IMR-90 (cell line): ENCODE results near the gene TSEN34. TPM values are rescaled to one million over a fixed set of nuclear protein-coding genes. Genes with fewer than 3 reads are reported as not detected.

ENCODE experiments used
- ATAC-seq: fragments of 200-7000 bp; cut with Tn5 transposase; 2 replicates; pipeline ENCODE4 v1.9.1; 2020; ENCODE audit warnings: low read depth, mild to moderate bottlenecking, moderate library complexity
- BruUV-seq: library from RNA; stranded (reverse); fragments of 400-500 nt; replicated peaks from 2 replicates; lab custom pipeline; 2021; lab: Mats Ljungman, UMichigan
- CTCF ChIA-PET: fragments of 300-600 bp; formaldehyde crosslinking; extraction: SDS; loops from one replicate; lab custom pipeline; 2021; ENCODE audit warnings: antibody characterized with exemption; lab: Yijun Ruan, JAX
- POLR2A ChIA-PET: fragments of 300-600 bp; sonication (Branson Sonifier 250); formaldehyde crosslinking; loops from one replicate; lab custom pipeline; 2022; ENCODE audit warnings: antibody characterized with exemption; ENCODE audit not compliant: unreplicated experiment; lab: Charles Lee
- DNase-seq: peaks from one replicate; pipeline ENCODE4 v3.0.0; 2013
- H2AFZ ChIP-seq: replicated peaks from 2 replicates; pipeline ENCODE3; 2013; ENCODE audit warnings: low read length, mild to moderate bottlenecking; ENCODE audit not compliant: poor library complexity
- H2AK5ac ChIP-seq: 2 replicates; pipeline ENCODE4 v1.6.1; 2013; ENCODE audit warnings: low read depth, low read length, inconsistent platforms
- H2AK9ac ChIP-seq: replicated peaks from 2 replicates; pipeline ENCODE3; 2013; ENCODE audit warnings: mild to moderate bottlenecking, low read depth, low read length, moderate library complexity; ENCODE audit not compliant: poor library complexity
- H2BK120ac ChIP-seq: 2 replicates; pipeline ENCODE4 v1.6.1; 2013; ENCODE audit warnings: low read depth, low read length, inconsistent platforms
- H2BK15ac ChIP-seq: 3 replicates; pipeline ENCODE4 v1.6.1; 2013; ENCODE audit warnings: low read depth, low read length, inconsistent platforms
- H2BK20ac ChIP-seq: 2 replicates; pipeline ENCODE4 v1.6.1; 2013; ENCODE audit warnings: low read depth, mild to moderate bottlenecking, inconsistent platforms, low read length, moderate library complexity
- H2BK5ac ChIP-seq: 2 replicates; pipeline ENCODE4 v1.6.1; 2013; ENCODE audit warnings: mild to moderate bottlenecking, low read depth, low read length, inconsistent platforms; ENCODE audit not compliant: poor library complexity, severe bottlenecking
- H3K14ac ChIP-seq: replicated peaks from 2 replicates; pipeline ENCODE4 v1.6.1; 2013; ENCODE audit warnings: low read depth, low read length, inconsistent platforms
- H3K18ac ChIP-seq: 2 replicates; pipeline ENCODE4 v1.6.1; 2013; ENCODE audit warnings: low read depth, low read length, control low read depth
- H3K23ac ChIP-seq: 2 replicates; pipeline ENCODE4 v1.6.1; 2013; ENCODE audit warnings: low read depth, low read length, inconsistent platforms
- H3K27ac ChIP-seq: 2 replicates; pipeline ENCODE4 v1.5.1; 2013; ENCODE audit warnings: mild to moderate bottlenecking, control low read depth, low read length; ENCODE audit not compliant: insufficient read depth
- H3K27me3 ChIP-seq: 2 replicates; pipeline ENCODE4 v1.6.1; 2013; ENCODE audit warnings: low read length; ENCODE audit not compliant: control insufficient read depth, insufficient read depth
- H3K36me3 ChIP-seq: 2 replicates; pipeline ENCODE4 v1.6.1; 2013; ENCODE audit warnings: low read length, mixed read lengths; ENCODE audit not compliant: control insufficient read depth, insufficient read depth
- H3K4ac ChIP-seq: 2 replicates; pipeline ENCODE4 v1.6.1; 2013; ENCODE audit warnings: low read depth, low read length, inconsistent platforms
- H3K4me1 ChIP-seq: 2 replicates; pipeline ENCODE4 v1.6.1; 2013; ENCODE audit warnings: low read length, mixed read lengths; ENCODE audit not compliant: control insufficient read depth, insufficient read depth
- H3K4me2 ChIP-seq: 2 replicates; pipeline ENCODE4 v1.6.1; 2013; ENCODE audit warnings: low read depth, mild to moderate bottlenecking, control low read depth, low read length, moderate library complexity
- H3K4me3 ChIP-seq: 2 replicates; pipeline ENCODE4 v1.5.1; 2013; ENCODE audit warnings: low read depth, mild to moderate bottlenecking, control low read depth, low read length, moderate library complexity; ENCODE audit not compliant: insufficient read depth
- H3K56ac ChIP-seq: 2 replicates; pipeline ENCODE4 v1.6.1; 2013; ENCODE audit warnings: low read length, inconsistent platforms; ENCODE audit not compliant: insufficient read depth; ENCODE audit errors: extremely low read depth
- H3K79me1 ChIP-seq, 2 experiments: 2 replicates each; pipeline ENCODE4 v1.6.1; 2013; ENCODE audit warnings: low read length in 2 of 2, inconsistent platforms in 1 of 2, low read depth in 1 of 2
- H3K9ac ChIP-seq: 2 replicates; pipeline ENCODE4 v1.6.1; 2013; ENCODE audit warnings: low read depth, low read length, control low read depth
- H3K9me1 ChIP-seq: 2 replicates; pipeline ENCODE4 v1.6.1; 2013; ENCODE audit warnings: low read length, inconsistent platforms; ENCODE audit not compliant: insufficient read depth
- H3K9me3 ChIP-seq: 2 replicates; pipeline ENCODE4 v1.6.1; 2013; ENCODE audit warnings: low read length; ENCODE audit not compliant: control insufficient read depth, insufficient read depth
- H4K20me1 ChIP-seq: 2 replicates; pipeline ENCODE4 v1.6.1; 2013; ENCODE audit warnings: low read length, inconsistent platforms; ENCODE audit not compliant: insufficient read depth
- H4K5ac ChIP-seq: 2 replicates; pipeline ENCODE4 v1.6.1; 2013; ENCODE audit warnings: mild to moderate bottlenecking, low read depth, low read length, control low read depth
- H4K8ac ChIP-seq, 2 experiments: 2 replicates each; pipeline ENCODE4 v1.6.1; 2013; ENCODE audit warnings: low read depth in 2 of 2, low read length in 2 of 2, control low read depth in 1 of 2, inconsistent platforms in 1 of 2
- H4K91ac ChIP-seq: 2 replicates; pipeline ENCODE4 v1.6.1; 2013; ENCODE audit warnings: low read depth, low read length, inconsistent platforms; ENCODE audit not compliant: insufficient read depth
- BHLHE40 ChIP-seq: fragments of 150-350 bp; IDR thresholded peaks from 2 replicates; pipeline ENCODE4 v1.6.1; 2016; ENCODE audit warnings: mild to moderate bottlenecking, low read depth, low read length
- CEBPB ChIP-seq: IDR thresholded peaks from 2 replicates; pipeline ENCODE4 v1.6.1; 2012; ENCODE audit warnings: low read depth, low read length, improper control_type of control experiment
- CHD1 ChIP-seq: IDR thresholded peaks from 2 replicates; pipeline ENCODE4 v1.6.1; 2012; ENCODE audit warnings: low read depth, low read length, improper control_type of control experiment
- ELK1 ChIP-seq: fragments of 150-350 bp; IDR thresholded peaks from 2 replicates; pipeline ENCODE4 v1.6.1; 2016; ENCODE audit warnings: low read depth, mild to moderate bottlenecking, low read length, moderate library complexity, borderline replicate concordance
- FOS ChIP-seq: fragments of 150-350 bp; IDR thresholded peaks from 2 replicates; pipeline ENCODE4 v1.6.1; 2016; ENCODE audit warnings: low read depth, low read length
- MAFK ChIP-seq: IDR thresholded peaks from 2 replicates; pipeline ENCODE4 v1.6.1; 2012; ENCODE audit warnings: low read depth, low read length, improper control_type of control experiment
- MAZ ChIP-seq: IDR thresholded peaks from 2 replicates; pipeline ENCODE4 v1.6.1; 2012; ENCODE audit warnings: low read depth, mild to moderate bottlenecking, low read length, improper control_type of control experiment, moderate library complexity, borderline replicate concordance
- MXI1 ChIP-seq: IDR thresholded peaks from 2 replicates; pipeline ENCODE4 v1.6.1; 2012; ENCODE audit warnings: low read depth, mild to moderate bottlenecking, low read length, moderate library complexity, borderline replicate concordance
- NFE2L2 ChIP-seq: fragments of 150-350 bp; IDR thresholded peaks from 2 replicates; pipeline ENCODE4 v1.6.1; 2016; ENCODE audit warnings: low read depth, mild to moderate bottlenecking, low read length
- POLR2A ChIP-seq: IDR thresholded peaks from 2 replicates; pipeline ENCODE4 v1.6.1; 2012; ENCODE audit warnings: mild to moderate bottlenecking, low read depth, low read length
- RCOR1 ChIP-seq: IDR thresholded peaks from 2 replicates; pipeline ENCODE4 v1.6.1; 2012; ENCODE audit warnings: mild to moderate bottlenecking, low read length, improper control_type of control experiment; ENCODE audit not compliant: insufficient replicate concordance
- RFX5 ChIP-seq: IDR thresholded peaks from 2 replicates; pipeline ENCODE4 v1.8.0; 2012; ENCODE audit warnings: low read depth, mild to moderate bottlenecking, low read length, moderate library complexity
- SMC3 ChIP-seq: fragments of 150-350 bp; IDR thresholded peaks from 2 replicates; pipeline ENCODE4 v1.6.1; 2016; ENCODE audit warnings: low read depth, mild to moderate bottlenecking, antibody characterized with exemption, low read length, moderate library complexity
- WGBS, 2 experiments: methylation state at CpG; one replicate each; pipeline versions ENCODE4 v1.1.5 to v1.1.7; 2013; ENCODE audit warnings: missing lambda C conversion rate in 2 of 2; ENCODE audit not compliant: insufficient read length in 1 of 2; ENCODE audit errors: extremely low coverage in 2 of 2; 5-methylcytosine and 5-hydroxymethylcytosine counted together
- dilution Hi-C: fragments of 300-500 bp; cut with HindIII; formaldehyde crosslinking; loops from one replicate; pipeline ENCODE4 v1.14.3; 2018; ENCODE audit warnings: low sequenced_read_pairs; ENCODE audit not compliant: unreplicated experiment
- in situ Hi-C: fragments of 300-500 bp; cut with MboI; formaldehyde crosslinking; loops from 3 replicates; pipeline ENCODE4 v1.14.3; 2019; ENCODE audit warnings: low sequenced_read_pairs, inconsistent platforms, mixed read lengths
- intact Hi-C: fragments of 100-400 bp; cut with micrococcal nuclease; formaldehyde crosslinking; loops from 2 replicates; pipeline ENCODE4 v1.10.0; 2022
- polyA plus RNA-seq, 3 experiments: library from polyadenylated mRNA; depleted of rRNA; stranded (reverse); fragments of >200 nt; gene quantifications; 2 replicates each; pipeline ENCODE4 v1.2.3, GENCODE V29; 2012; ENCODE audit warnings: low replicate concordance in 1 of 3
- total RNA-seq: library from RNA; depleted of rRNA; stranded (reverse); fragments of >200 nt; gene quantifications from 2 replicates; pipeline ENCODE4 v1.2.3, GENCODE V29; 2012
- TF ChIP-seq, protein P1 (sequence below): fragments of 150-350 bp; IDR thresholded peaks from 2 replicates; pipeline ENCODE4 v1.6.1; 2017; ENCODE audit warnings: mild to moderate bottlenecking, antibody characterized with exemption, low read length, low read depth

The TSEN34 gene
- total and polyA plus RNA-seq, 2 of the 4 experiments (the other 2 are of a cell fraction), result 32.1 to 69.4 TPM

GRCh38 chr19:54209058-54209810 lies 18.1 kb downstream of the TSEN34 start:
- intact Hi-C loops (no loop called here), dilution Hi-C loops (no loop called here), in situ Hi-C loops (loop anchor here (10.0 kb wide), 1 partner anchor 246 kb away; no protein-coding TSS in a partner anchor)
- Histone ChIP-seq H4K20me1 (peaks cover 70% of the 10 kb centered on the region), H4K91ac (no peak overlapping the region), H3K4me2 (no peak overlapping the region; the same call in 1 of the 2 replicates), H4K5ac (no peak overlapping the region), H3K14ac (no peak overlapping the region), H3K27me3 (no peaks in the 10 kb centered on the region), H3K4me1 (peaks cover 30% of the 10 kb centered on the region), H2AK5ac (peak overlapping the region; percentile 47; the same call in 1 of the 2 replicates), H3K36me3 (peaks cover 36% of the 10 kb centered on the region), H3K4me3 (no peak overlapping the region), H2BK5ac (peak overlapping the region; percentile 0), H2BK20ac (no peak overlapping the region), H3K9ac (no peak overlapping the region), H3K4ac (peak overlapping the region; percentile 17), H3K18ac (no peak overlapping the region), H2BK15ac (no peak overlapping the region), H3K9me1 (peaks cover 27% of the 10 kb centered on the region), H4K8ac (no peak overlapping the region), H3K9me3 (no peaks in the 10 kb centered on the region), H3K79me1 (peaks cover 6 to 68% of the 10 kb centered on the region in 2 experiments), H2BK120ac (no peak overlapping the region), H3K27ac (peak overlapping the region; percentile 48; the same call in 1 of the 2 replicates), H3K56ac (no peak overlapping the region), H2AFZ (no peak overlapping the region), H2AK9ac (peak overlapping the region; percentile 8), H3K23ac (no peak overlapping the region)
- no TSS peak for BruUV-seq
- ChIA-PET CTCF (interaction anchor here (0.5 to 1.0 kb wide), 2 partner anchors 41 to 400 kb away, joined by 3 to 4 read pairs; no protein-coding TSS in a partner anchor), POLR2A (interaction anchor here (1.5 kb wide), 1 partner anchor 19 kb away, joined by 6 read pairs; the partner anchor contains the start of gene MBOAT7)
- 67% methylated on average over 5 of the region's 24 CpGs; no CpG with 5 or more reads in 1 of the 2 experiments for WGBS, 2 experiments
- DNase-seq (no peak), ATAC-seq (peak; percentile 34)
- TF ChIP-seq CEBPB (no peak), BHLHE40 (no peak), NFE2L2 (no peak), SMC3 (no peak), MXI1 (no peak), POLR2A (no peak; the same call in 1 of the 2 replicates), MAZ (no peak), MAFK (no peak), RFX5 (no peak), ELK1 (no peak), RCOR1 (no peak), CHD1 (no peak), FOS (no peak)
- TF ChIP-seq, protein P1, sequence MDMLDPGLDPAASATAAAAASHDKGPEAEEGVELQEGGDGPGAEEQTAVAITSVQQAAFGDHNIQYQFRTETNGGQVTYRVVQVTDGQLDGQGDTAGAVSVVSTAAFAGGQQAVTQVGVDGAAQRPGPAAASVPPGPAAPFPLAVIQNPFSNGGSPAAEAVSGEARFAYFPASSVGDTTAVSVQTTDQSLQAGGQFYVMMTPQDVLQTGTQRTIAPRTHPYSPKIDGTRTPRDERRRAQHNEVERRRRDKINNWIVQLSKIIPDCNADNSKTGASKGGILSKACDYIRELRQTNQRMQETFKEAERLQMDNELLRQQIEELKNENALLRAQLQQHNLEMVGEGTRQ, result no peak
